OCI-LY3 (cell line): Measurements from ENCODE around the gene IQCN.
A peak's percentile ranks its signal among the peaks of the same experiment; 100 is the strongest.

Experiments
- H2AFZ ChIP-seq: fragments of 200-600, 300-600 bp; shearing (Covaris generic); 2 replicates; pipeline ENCODE4 v1.6.0; 2014; ENCODE audit warnings: antibody characterized with exemption, low read depth, low read length
- H3K27ac ChIP-seq: fragments of 200-600, 300-600 bp; sonication (generic); 2 replicates; pipeline ENCODE4 v1.5.1; 2014; ENCODE audit warnings: mild to moderate bottlenecking, low read length, moderate library complexity, mixed read lengths
- H3K27me3 ChIP-seq: fragments of 200-600, 300-600 bp; sonication (generic); 2 replicates; pipeline ENCODE4 v1.6.1; 2014; ENCODE audit warnings: low read depth, low read length, mixed read lengths
- H3K36me3 ChIP-seq: fragments of 200-600, 300-600 bp; sonication (generic); replicated peaks from 2 replicates; pipeline ENCODE3; 2014; ENCODE audit warnings: low read depth, low read length, mixed read lengths
- H3K4me1 ChIP-seq: fragments of 300-600, 200-600 bp; sonication (generic); 2 replicates; pipeline ENCODE4 v1.6.1; 2014; ENCODE audit warnings: low read length, mixed read lengths
- H3K4me2 ChIP-seq: fragments of 200-600, 300-600 bp; sonication (generic); 2 replicates; pipeline ENCODE4 v1.6.1; 2014; ENCODE audit warnings: low read length, mixed read lengths
- H3K4me3 ChIP-seq: fragments of 300-600, 200-600 bp; sonication (generic); 2 replicates; pipeline ENCODE4 v1.5.1; 2014; ENCODE audit warnings: antibody characterized with exemption, mild to moderate bottlenecking, low read length, moderate library complexity
- H3K79me2 ChIP-seq: fragments of 300-600, 200-600 bp; shearing (Covaris generic); 2 replicates; pipeline ENCODE4 v1.6.1; 2014; ENCODE audit warnings: mild to moderate bottlenecking, low read length, mixed read lengths
- H3K9ac ChIP-seq: fragments of 300-600, 200-600 bp; shearing (Covaris generic); 2 replicates; pipeline ENCODE4 v1.6.0; 2014; ENCODE audit warnings: mild to moderate bottlenecking, low read length, moderate library complexity
- H3K9me3 ChIP-seq: fragments of 200-600, 300-600 bp; shearing (Covaris generic); 2 replicates; pipeline ENCODE4 v1.6.1; 2014; ENCODE audit warnings: low read length, mixed read lengths; ENCODE audit not compliant: insufficient read depth
- H4K20me1 ChIP-seq: fragments of 200-600, 300-600 bp; sonication (generic); 2 replicates; pipeline ENCODE4 v1.6.1; 2016; ENCODE audit warnings: low read length, mixed read lengths; ENCODE audit not compliant: insufficient read depth
- CTCF ChIP-seq: fragments of 200-600, 300-600 bp; sonication (generic); IDR thresholded peaks from 2 replicates; pipeline ENCODE4 v1.5.1; 2014; ENCODE audit warnings: antibody characterized with exemption, low read length, low read depth
- EZH2phosphoT487 ChIP-seq: fragments of 200-600 bp; shearing (Covaris generic); IDR thresholded peaks from 2 replicates; pipeline ENCODE4 v1.6.1; 2018; ENCODE audit warnings: antibody characterized with exemption, mixed run types, low read depth

Gene IQCN

GRCh38 chr19:18307271-18307681, 33.0 kb upstream of the IQCN start:
- H4K20me1 ChIP-seq = no peaks in the 10 kb centered on the region
- no peaks in the 10 kb centered on the region for H3K27me3 ChIP-seq
- TF ChIP-seq CTCF = peak; percentile 24
- no peak for TF ChIP-seq EZH2phosphoT487
- H3K79me2 ChIP-seq = no peaks in the 10 kb centered on the region
- peak overlapping the region; percentile 22 for H3K27ac ChIP-seq
- H3K4me1 ChIP-seq = peaks cover 52% of the 10 kb centered on the region
- no peaks in the 10 kb centered on the region for H3K9me3 ChIP-seq
- peak overlapping the region; percentile 83 for H3K4me2 ChIP-seq
- H3K36me3 ChIP-seq = peaks cover 22% of the 10 kb centered on the region
- H2AFZ ChIP-seq = no peak overlapping the region
- H3K9ac ChIP-seq = no peak overlapping the region; the same call in 1 of the 2 replicates
- no peak overlapping the region for H3K4me3 ChIP-seq

GRCh38 chr19:18306888-18307260, 32.6 kb upstream of the IQCN start:
- Histone ChIP-seq H3K4me1 (peaks cover 52% of the 10 kb centered on the region), H3K27me3 (no peaks in the 10 kb centered on the region), H3K4me3 (no peak overlapping the region), H3K27ac (peak overlapping the region; percentile 22), H3K36me3 (peaks cover 18% of the 10 kb centered on the region), H4K20me1 (no peaks in the 10 kb centered on the region), H3K79me2 (no peaks in the 10 kb centered on the region), H3K9me3 (no peaks in the 10 kb centered on the region), H3K9ac (peak overlapping the region; percentile 10; the same call in 1 of the 2 replicates), H2AFZ (no peak overlapping the region), H3K4me2 (peak overlapping the region; percentile 83)
- TF ChIP-seq CTCF (no peak), EZH2phosphoT487 (no peak)

- H4K20me1 ChIP-seq = no peaks in the 10 kb centered on the region
- H3K36me3 ChIP-seq = peaks cover 17% of the 10 kb centered on the region
- H3K9ac ChIP-seq = peak overlapping the region; percentile 10; the same call in 1 of the 2 replicates
- H3K4me1 ChIP-seq = peaks cover 52% of the 10 kb centered on the region
- no peaks in the 10 kb centered on the region for H3K9me3 ChIP-seq
- H3K27me3 ChIP-seq = no peaks in the 10 kb centered on the region
- peak overlapping the region; percentile 83 for H3K4me2 ChIP-seq
- H3K4me3 ChIP-seq = no peak overlapping the region
- peak overlapping the region; percentile 82 for H3K27ac ChIP-seq
- H2AFZ ChIP-seq = no peak overlapping the region
- H3K79me2 ChIP-seq = no peaks in the 10 kb centered on the region
- TF ChIP-seq CTCF (no peak), EZH2phosphoT487 (no peak)
Measured at GRCh38 chr19:18306209-18306887, 32.1 kb upstream of the IQCN start.

GRCh38 chr19:18304458-18305310, 30.4 kb upstream of the IQCN start:
- Histone ChIP-seq H3K9ac (peak overlapping the region; percentile 72), H3K27ac (peak overlapping the region; percentile 82), H3K4me1 (peaks cover 52% of the 10 kb centered on the region), H2AFZ (peak overlapping the region; percentile 4; the same call in 1 of the 2 replicates), H3K36me3 (peaks cover 17% of the 10 kb centered on the region), H3K79me2 (no peaks in the 10 kb centered on the region), H3K27me3 (no peaks in the 10 kb centered on the region), H3K9me3 (no peaks in the 10 kb centered on the region), H3K4me2 (peak overlapping the region; percentile 83), H4K20me1 (no peaks in the 10 kb centered on the region), H3K4me3 (peak overlapping the region; percentile 73)
- TF ChIP-seq EZH2phosphoT487 = no peak
- TF ChIP-seq CTCF = no peak
